Measurements from ENCODE around the gene LRP2.

- no peak for TF ChIP-seq CTCF (conservative IDR thresholded peaks at IDR 0.05; ENCODE audit: low read depth in 2 of 2)
- TF ChIP-seq REST (IDR thresholded peaks at IDR 0.05; ENCODE audit: unreplicated experiment), result no peak
- no peak for TF ChIP-seq POLR2AphosphoS5 (IDR thresholded peaks at IDR 0.05; ENCODE audit: low read depth)
- TF ChIP-seq EZH2phosphoT487 (IDR thresholded peaks at IDR 0.05; ENCODE audit: unreplicated experiment), result no peak
- no peak for TF ChIP-seq EZH2 (IDR thresholded peaks at IDR 0.05; ENCODE audit: low read depth, unreplicated experiment)
- TF ChIP-seq CREB1 (CRISPR knock-in tag; IDR thresholded peaks at IDR 0.05; ENCODE audit: low read depth), result no peak
- TF ChIP-seq ZNF331 (CRISPR knock-in tag; IDR thresholded peaks at IDR 0.05; ENCODE audit: low read depth), result no peak
- TF ChIP-seq ETS1 (IDR thresholded peaks at IDR 0.05), result no peak
- no peak for TF ChIP-seq JUNB (IDR thresholded peaks at IDR 0.05; ENCODE audit: unreplicated experiment)
- no peak for TF ChIP-seq ZNF114 (CRISPR knock-in tag; IDR thresholded peaks at IDR 0.05)
- no peak for TF ChIP-seq NANOG (IDR thresholded peaks at IDR 0.05; ENCODE audit: borderline replicate concordance)
Measured at GRCh38 chr2:169232551-169233154, 129.7 kb downstream of the LRP2 start.

Data from GM23338 (cell line).